LNCAP (cell line): ENCODE data around the gene RBM5.

Source experiments
- TF ChIP-seq, protein P1 (sequence below): fragments of 450-650 bp; IDR thresholded peaks from 2 replicates; pipeline ENCODE4 v1.5.1; 2017; ENCODE audit warnings: mild to moderate bottlenecking

Gene RBM5

DNA sequence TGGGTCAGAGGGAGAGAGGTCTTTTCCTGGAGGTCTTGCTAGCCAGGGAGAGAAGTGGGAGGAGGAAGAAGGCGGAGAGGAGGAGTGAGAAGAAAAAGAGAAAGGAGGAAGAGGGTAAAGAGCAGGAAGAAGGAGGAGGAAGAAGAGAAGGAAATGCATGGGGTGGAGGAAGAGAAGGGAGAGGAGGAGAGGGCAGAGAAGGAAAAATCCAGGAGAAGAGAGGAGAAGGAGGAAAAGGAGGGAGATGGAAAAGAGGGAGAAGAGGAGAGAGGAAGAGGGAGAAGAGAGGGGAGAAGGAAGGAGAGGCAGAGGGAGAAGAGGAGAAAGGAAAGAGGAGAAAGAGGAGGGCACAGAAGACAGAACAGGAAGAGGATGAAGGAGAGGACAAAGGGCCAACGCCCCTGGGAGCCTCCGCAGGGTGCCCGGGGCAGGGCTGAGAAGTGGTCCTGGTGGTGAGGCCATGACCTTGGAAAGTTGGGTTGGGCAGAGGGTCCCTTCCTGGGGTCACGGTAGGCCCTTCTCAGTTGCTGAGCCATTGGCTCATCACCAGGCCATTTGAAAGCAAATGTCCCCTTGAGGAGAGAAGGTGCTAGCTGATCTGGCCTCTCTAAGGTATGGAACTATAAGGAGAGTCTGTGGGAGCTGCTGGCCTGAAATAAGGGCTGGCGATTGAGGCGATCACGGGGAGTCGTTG, 65.2 kb downstream of the RBM5 start:
- TF ChIP-seq, protein P1, sequence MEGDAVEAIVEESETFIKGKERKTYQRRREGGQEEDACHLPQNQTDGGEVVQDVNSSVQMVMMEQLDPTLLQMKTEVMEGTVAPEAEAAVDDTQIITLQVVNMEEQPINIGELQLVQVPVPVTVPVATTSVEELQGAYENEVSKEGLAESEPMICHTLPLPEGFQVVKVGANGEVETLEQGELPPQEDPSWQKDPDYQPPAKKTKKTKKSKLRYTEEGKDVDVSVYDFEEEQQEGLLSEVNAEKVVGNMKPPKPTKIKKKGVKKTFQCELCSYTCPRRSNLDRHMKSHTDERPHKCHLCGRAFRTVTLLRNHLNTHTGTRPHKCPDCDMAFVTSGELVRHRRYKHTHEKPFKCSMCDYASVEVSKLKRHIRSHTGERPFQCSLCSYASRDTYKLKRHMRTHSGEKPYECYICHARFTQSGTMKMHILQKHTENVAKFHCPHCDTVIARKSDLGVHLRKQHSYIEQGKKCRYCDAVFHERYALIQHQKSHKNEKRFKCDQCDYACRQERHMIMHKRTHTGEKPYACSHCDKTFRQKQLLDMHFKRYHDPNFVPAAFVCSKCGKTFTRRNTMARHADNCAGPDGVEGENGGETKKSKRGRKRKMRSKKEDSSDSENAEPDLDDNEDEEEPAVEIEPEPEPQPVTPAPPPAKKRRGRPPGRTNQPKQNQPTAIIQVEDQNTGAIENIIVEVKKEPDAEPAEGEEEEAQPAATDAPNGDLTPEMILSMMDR, result no peak

- TF ChIP-seq, protein P1, result no peak
Measured at GRCh38 chr3:50154476-50154839, 65.7 kb downstream of the RBM5 start.

GRCh38 chr3:50154840-50155490, 66.2 kb downstream of the RBM5 start, which contains the start of gene SEMA3F:
Gene SEMA3F, plus strand, starts transcription at chr3:50155324. Its CDS starts 4,299 bp downstream, at chr3:50159623.
- TF ChIP-seq, protein P1, result no peak

DNA sequence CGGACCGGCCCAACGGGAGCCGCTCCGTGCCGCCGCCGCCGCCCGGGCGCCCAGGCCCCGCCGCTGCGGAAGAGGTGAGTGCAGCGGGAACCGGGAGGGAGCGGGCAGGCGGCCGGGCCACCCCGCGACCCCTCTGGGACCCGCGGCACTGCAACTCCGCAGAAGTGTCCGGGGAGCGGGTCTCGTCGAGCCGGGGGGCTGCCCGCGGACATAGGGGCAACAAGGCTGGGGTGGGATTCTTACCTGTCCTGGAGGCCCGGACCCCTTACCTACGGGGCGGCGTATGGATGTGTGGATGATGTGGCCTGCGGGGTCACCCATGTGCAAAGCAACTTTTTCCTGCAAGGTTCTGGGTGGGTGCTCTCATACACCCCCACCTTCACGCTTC, 66.8 kb downstream of the RBM5 start:
- TF ChIP-seq, protein P1, result no peak

DNA sequence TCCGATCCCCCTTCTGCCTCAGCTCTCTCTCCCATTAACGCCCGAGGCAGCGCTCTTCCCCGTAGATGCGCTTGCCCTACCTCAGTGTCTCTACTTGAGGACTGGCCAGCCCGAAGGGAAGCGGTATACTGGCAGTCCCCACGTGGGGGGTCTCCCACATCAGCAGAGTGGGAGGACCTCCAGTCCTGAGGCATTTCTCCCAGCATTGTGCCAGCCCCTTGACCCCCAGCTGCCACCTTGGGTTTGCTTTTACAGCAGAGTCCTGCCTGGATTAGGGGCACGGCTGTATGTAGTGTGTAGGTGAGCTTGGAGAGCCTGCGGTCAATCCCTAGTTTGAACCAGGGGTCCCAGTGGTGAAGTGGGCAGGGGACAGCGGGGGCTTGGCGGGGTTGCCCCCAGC, 67.2 kb downstream of the RBM5 start:
- TF ChIP-seq, protein P1, result no peak

GRCh38 chr3:50156549-50157493, 68.1 kb downstream of the RBM5 start:
- TF ChIP-seq, protein P1, result no peak

- TF ChIP-seq, protein P1, result no peak
Measured at GRCh38 chr3:50157827-50158529, 69.3 kb downstream of the RBM5 start.
